Activated CD8-positive, alpha-beta T cell treated with anti-CD3 and anti-CD28 coated beads for 36 hours (primary cell): ENCODE data around the gene SCAF8. TPM values are rescaled to one million over a fixed set of nuclear protein-coding genes. Genes with fewer than 3 reads are reported as not detected.
"Not testable (repeated sequence)": the region's sequence is repeated elsewhere in the genome, so short reads cannot be mapped to it uniquely, and the experiment has no call there.

Source experiments
- ATAC-seq: fragments of 200-7000 bp; cut with Tn5 transposase; one replicate; pipeline ENCODE4 v1.10.0; 2021; ENCODE audit warnings: mild to moderate bottlenecking, moderate library complexity
- CTCF ChIA-PET: fragments of 350-600 bp; sonication (Branson Sonifier 250); formaldehyde crosslinking; loops from one replicate; lab custom pipeline; 2021; ENCODE audit warnings: antibody characterized with exemption; lab: Charles Lee
- POLR2A ChIA-PET: fragments of 350-600 bp; sonication (Branson Sonifier 250); formaldehyde crosslinking; loops from one replicate; lab custom pipeline; 2021; ENCODE audit warnings: antibody characterized with exemption; lab: Charles Lee
- DNase-seq: peaks from one replicate; pipeline ENCODE4 v3.0.0-alpha.2; 2020
- H3K27ac Mint-ChIP-seq: one replicate; pipeline ENCODE4 v1.8.0; 2021; ENCODE audit warnings: mild to moderate bottlenecking, mixed read lengths
- H3K27me3 Mint-ChIP-seq: one replicate; pipeline ENCODE4 v1.8.0; 2021; ENCODE audit warnings: mixed read lengths
- H3K36me3 Mint-ChIP-seq: one replicate; pipeline ENCODE4 v1.8.0; 2021; ENCODE audit warnings: low read depth, mixed read lengths
- H3K4me1 Mint-ChIP-seq: one replicate; pipeline ENCODE4 v1.8.0; 2021; ENCODE audit warnings: low read depth, mixed read lengths
- H3K4me3 Mint-ChIP-seq: one replicate; pipeline ENCODE4 v1.8.0; 2021; ENCODE audit warnings: mild to moderate bottlenecking, moderate library complexity, mixed read lengths
- H3K9me3 Mint-ChIP-seq: one replicate; pipeline ENCODE4 v1.8.0; 2021; ENCODE audit warnings: mixed read lengths
- intact Hi-C: fragments of 100-400 bp; cut with micrococcal nuclease; formaldehyde crosslinking; loops from one replicate; pipeline ENCODE4 v1.10.0; 2022
- total RNA-seq, 2 experiments: library from RNA; stranded (reverse); gene quantifications; one replicate each; pipeline ENCODE4 v1.2.3, GENCODE V29; 2021
- TF ChIP-seq, protein P1 (sequence below): fragments of 200-600 bp; IDR thresholded peaks from one replicate; pipeline ENCODE4 v1.8.0; 2022; ENCODE audit warnings: antibody characterized with exemption, mild to moderate bottlenecking

SCAF8 gene
- total RNA-seq, 2 experiments from 2014 or later, result 31.3 to 32.9 TPM

DNA sequence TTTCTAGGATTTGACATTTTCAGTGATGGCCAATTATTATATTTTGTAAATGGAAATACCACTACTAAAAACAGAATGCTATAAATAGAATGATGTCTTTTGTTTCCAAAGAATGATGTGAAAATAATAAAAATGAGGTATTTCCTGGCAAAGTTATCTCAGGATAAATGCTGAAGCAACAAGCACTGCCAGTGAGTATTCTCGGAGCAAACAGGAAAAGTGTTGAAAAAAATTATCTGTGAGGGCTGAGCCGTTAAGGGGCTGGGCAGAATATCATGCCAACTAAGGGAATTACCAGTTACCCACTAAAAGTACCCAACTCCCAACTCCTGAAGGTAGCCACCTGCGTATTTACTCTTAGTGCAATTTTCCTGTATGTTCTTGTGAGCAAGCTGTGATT, 23.6 kb upstream of the SCAF8 start:
- no peak for DNase-seq
- Mint-ChIP-seq H3K9me3 (no peaks in the 10 kb centered on the region), H3K4me3 (no peak overlapping the region), H3K4me1 (no peaks in the 10 kb centered on the region), H3K27me3 (peaks cover 6% of the 10 kb centered on the region), H3K36me3 (no peaks in the 10 kb centered on the region), H3K27ac (no peak overlapping the region)
- ChIA-PET POLR2A (no interaction called here), CTCF (no interaction called here)
- TF ChIP-seq, protein P1, sequence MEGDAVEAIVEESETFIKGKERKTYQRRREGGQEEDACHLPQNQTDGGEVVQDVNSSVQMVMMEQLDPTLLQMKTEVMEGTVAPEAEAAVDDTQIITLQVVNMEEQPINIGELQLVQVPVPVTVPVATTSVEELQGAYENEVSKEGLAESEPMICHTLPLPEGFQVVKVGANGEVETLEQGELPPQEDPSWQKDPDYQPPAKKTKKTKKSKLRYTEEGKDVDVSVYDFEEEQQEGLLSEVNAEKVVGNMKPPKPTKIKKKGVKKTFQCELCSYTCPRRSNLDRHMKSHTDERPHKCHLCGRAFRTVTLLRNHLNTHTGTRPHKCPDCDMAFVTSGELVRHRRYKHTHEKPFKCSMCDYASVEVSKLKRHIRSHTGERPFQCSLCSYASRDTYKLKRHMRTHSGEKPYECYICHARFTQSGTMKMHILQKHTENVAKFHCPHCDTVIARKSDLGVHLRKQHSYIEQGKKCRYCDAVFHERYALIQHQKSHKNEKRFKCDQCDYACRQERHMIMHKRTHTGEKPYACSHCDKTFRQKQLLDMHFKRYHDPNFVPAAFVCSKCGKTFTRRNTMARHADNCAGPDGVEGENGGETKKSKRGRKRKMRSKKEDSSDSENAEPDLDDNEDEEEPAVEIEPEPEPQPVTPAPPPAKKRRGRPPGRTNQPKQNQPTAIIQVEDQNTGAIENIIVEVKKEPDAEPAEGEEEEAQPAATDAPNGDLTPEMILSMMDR, result no peak
- intact Hi-C loops, result no loop called here
- no peak for ATAC-seq

DNA sequence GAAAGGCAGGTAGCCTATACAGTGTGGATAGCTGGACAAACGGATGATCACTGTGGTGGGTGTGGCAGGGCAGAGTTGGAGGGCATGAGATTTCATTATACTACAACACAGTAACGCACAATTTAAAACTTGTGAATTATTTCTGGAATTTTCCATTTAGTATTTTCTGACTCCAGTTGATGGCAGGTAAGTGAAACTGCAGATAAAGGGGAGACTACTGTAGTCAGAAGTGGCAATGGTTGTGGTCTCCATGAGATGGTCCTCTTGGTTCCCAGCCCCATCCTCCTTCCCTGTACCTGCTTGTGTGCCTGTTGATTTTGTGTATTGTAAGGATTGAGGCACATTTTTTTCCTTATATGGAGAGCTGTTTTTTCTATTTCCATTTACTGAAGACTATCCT, 22.5 kb upstream of the SCAF8 start:
- intact Hi-C loops, result no loop called here
- ChIA-PET POLR2A (no interaction called here), CTCF (no interaction called here)

DNA sequence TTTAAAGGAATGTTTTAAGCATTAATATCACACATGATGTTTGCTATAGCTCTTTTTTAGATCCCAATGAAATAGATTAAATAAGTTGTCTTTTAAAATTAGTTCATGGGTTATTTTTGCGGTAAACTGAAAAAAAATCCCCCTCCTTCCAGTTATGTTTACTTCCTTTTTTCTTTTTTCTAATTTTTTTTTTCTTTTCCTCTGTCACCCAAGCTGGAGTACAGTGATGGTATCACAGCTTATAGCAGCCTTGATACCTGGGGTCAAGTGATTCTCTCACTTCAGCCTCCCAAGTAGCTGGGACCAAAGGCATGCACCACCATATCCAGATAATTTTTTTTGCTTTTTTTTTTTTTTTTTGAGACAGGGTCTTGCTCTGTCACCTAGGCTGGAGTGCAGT, 17.8 kb upstream of the SCAF8 start:
- ATAC-seq (no peak), DNase-seq (no peak)
- Mint-ChIP-seq H3K4me1 (no peaks in the 10 kb centered on the region), H3K4me3 (no peak overlapping the region), H3K36me3 (peaks cover 4% of the 10 kb centered on the region), H3K27me3 (peaks cover 3% of the 10 kb centered on the region), H3K27ac (no peak overlapping the region), H3K9me3 (peaks cover 11% of the 10 kb centered on the region)
- ChIA-PET POLR2A (no interaction called here), CTCF (interaction anchor here (2.1 kb wide), 1 partner anchor 41 kb away, joined by 5 read pairs; no protein-coding TSS in a partner anchor)
- intact Hi-C loops, result no loop called here
- TF ChIP-seq, protein P1, result no peak

More for the DNA sequence above, 22.5 kb upstream of the SCAF8 start:
- TF ChIP-seq, protein P1, result no peak
- no peak overlapping the region for H3K4me3 Mint-ChIP-seq
- no peaks in the 10 kb centered on the region for H3K4me1 Mint-ChIP-seq
- no peak for ATAC-seq
- DNase-seq, result no peak
- H3K27ac Mint-ChIP-seq, result no peak overlapping the region
- H3K36me3 Mint-ChIP-seq, result no peaks in the 10 kb centered on the region
- H3K9me3 Mint-ChIP-seq, result no peaks in the 10 kb centered on the region
- peaks cover 3% of the 10 kb centered on the region for H3K27me3 Mint-ChIP-seq

DNA sequence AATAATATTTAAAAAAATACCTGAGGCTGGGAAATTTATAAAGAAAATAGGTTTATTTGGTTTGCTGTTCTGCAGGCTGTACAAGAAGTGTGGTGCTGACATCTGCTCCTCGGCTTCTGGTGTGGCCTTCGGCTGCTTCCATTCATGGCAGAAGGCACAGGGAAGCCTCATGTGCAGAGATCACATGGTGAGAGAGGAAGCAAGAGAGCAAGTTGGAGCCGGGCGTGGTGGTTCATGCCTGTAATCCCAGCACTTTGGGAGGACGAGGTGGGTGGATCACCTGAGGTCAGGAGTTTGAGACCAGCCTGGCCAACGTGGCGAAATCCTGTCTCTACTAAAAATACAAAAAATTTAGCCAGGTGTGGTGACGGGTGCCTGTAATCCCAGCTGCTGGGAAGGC, 16.9 kb upstream of the SCAF8 start:
- intact Hi-C loops, H3K4me1 Mint-ChIP-seq, H3K27ac Mint-ChIP-seq, H3K36me3 Mint-ChIP-seq, DNase-seq, H3K4me3 Mint-ChIP-seq, ATAC-seq, CTCF ChIA-PET, H3K27me3 Mint-ChIP-seq, POLR2A ChIA-PET: not testable (repeated sequence)
- peaks cover 11% of the 10 kb centered on the region for H3K9me3 Mint-ChIP-seq

DNA sequence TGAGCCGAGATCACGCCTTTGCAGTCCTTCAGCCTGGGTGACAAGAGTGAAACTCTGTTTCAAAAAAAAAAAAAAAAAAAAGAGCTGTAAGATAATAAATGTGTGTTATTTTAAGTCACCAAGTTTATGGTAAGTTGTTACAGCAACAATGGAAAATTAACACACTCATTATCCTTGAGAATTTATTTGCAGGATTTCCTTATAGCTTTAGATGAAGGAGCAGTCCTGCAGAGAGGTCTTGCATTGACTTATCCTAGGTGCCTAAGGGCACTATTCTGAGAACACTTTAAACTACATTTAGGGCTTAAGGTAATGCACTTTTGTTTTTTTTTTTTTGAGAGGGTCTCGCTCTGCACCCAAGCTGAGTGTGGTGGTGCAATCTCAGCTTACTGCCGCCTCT, 13.8 kb upstream of the SCAF8 start:
- Mint-ChIP-seq H3K4me1 (peaks cover 2% of the 10 kb centered on the region), H3K9me3 (peaks cover 11% of the 10 kb centered on the region), H3K36me3 (peaks cover 4% of the 10 kb centered on the region), H3K4me3 (no peak overlapping the region), H3K27ac (no peak overlapping the region), H3K27me3 (peaks cover 14% of the 10 kb centered on the region)
- intact Hi-C loops, result no loop called here
- TF ChIP-seq, protein P1, result no peak
- ChIA-PET POLR2A (no interaction called here), CTCF (interaction anchor here (1.0 to 1.1 kb wide), 2 partner anchors 14 to 44 kb away, joined by 3 to 5 read pairs; no protein-coding TSS in a partner anchor)
- DNase-seq, result no peak
- no peak for ATAC-seq

DNA sequence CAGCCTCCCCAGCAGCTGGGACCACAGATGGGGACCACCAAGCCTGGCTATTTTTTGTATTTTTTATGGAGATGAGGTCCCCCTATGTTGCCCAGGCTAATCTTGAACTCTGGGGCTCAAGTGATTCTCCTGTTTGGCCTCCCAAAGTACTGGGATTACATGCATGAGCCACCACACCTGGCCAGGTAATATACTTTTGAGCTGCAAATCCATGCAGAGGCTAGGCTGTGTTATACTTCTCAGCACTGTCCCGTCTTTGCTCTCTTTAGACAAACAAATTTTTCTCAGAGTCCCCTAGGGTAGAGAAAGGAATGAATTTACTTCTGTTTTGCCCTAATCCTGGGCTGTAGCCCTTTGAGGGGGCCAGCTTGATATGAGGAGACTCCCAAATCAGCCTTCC, 13.4 kb upstream of the SCAF8 start:
- H3K27ac Mint-ChIP-seq, result no peak overlapping the region
- peaks cover 4% of the 10 kb centered on the region for H3K36me3 Mint-ChIP-seq
- ChIA-PET CTCF (no interaction called here), POLR2A (no interaction called here)
- peaks cover 14% of the 10 kb centered on the region for H3K27me3 Mint-ChIP-seq
- intact Hi-C loops, result no loop called here
- peaks cover 2% of the 10 kb centered on the region for H3K4me1 Mint-ChIP-seq
- peaks cover 11% of the 10 kb centered on the region for H3K9me3 Mint-ChIP-seq
- DNase-seq (no peak), ATAC-seq (no peak)
- H3K4me3 Mint-ChIP-seq, result no peak overlapping the region
- TF ChIP-seq, protein P1, result no peak
